PFSK-1 (cell line): ENCODE results near the gene HINT3.

ENCODE experiments used
- FOXP2 ChIP-seq: optimal IDR thresholded peaks from 2 replicates; pipeline ENCODE3; 2011; ENCODE audit warnings: borderline replicate concordance, control low read depth, inconsistent platforms; ENCODE audit not compliant: insufficient read depth; ENCODE audit errors: extremely low read length, extremely low read depth
- POLR2AphosphoS5 ChIP-seq: IDR thresholded peaks from 2 replicates; pipeline ENCODE4 v1.6.1; 2012; ENCODE audit warnings: low read depth, mild to moderate bottlenecking, control low read depth, low read length, moderate library complexity
- SIN3A ChIP-seq: IDR thresholded peaks from 2 replicates; pipeline ENCODE4 v1.6.1; 2012; ENCODE audit warnings: mild to moderate bottlenecking, low read length, moderate library complexity, borderline replicate concordance; ENCODE audit not compliant: insufficient read depth
- TAF1 ChIP-seq: IDR thresholded peaks from 2 replicates; pipeline ENCODE4 v1.6.1; 2012; ENCODE audit warnings: low read length, control low read depth, borderline replicate concordance; ENCODE audit not compliant: insufficient read depth

GRCh38 chr6:125986301-125987025 is 29.9 kb downstream of the HINT3 start, which contains the start of gene TRMT11:
- no peak for TF ChIP-seq SIN3A
- TF ChIP-seq FOXP2 = peak; percentile 12
- peak; percentile 88 for TF ChIP-seq POLR2AphosphoS5
- no peak; the same call in 1 of the 2 replicates for TF ChIP-seq TAF1
